Heart left ventricle (tissue), 16 donors: Measurements from ENCODE around the gene ADRB1. TPM values are rescaled to one million over a fixed set of nuclear protein-coding genes. Genes with fewer than 3 reads are reported as not detected.

Experiments used
- ATAC-seq, 4 donors: fragments of 200-7000 bp; cut with Tn5 transposase; one replicate each; pipeline ENCODE4 v1.9.1; 2020 to 2022; ENCODE audit warnings: moderate library complexity in 4 of 4, mild to moderate bottlenecking in 3 of 4, moderate number of reproducible peaks in 1 of 4
- DNase-seq, 5 donors: peaks; one replicate each; pipeline ENCODE4 v3.0.0-alpha.2; 2020
- H3K27ac ChIP-seq, 12 donors: fragments of 200-600 bp; sonication (generic) in 4 of 12; one replicate each; pipeline versions ENCODE4 v1.5.0 to v1.8.0; 2016 to 2022; ENCODE audit warnings: mild to moderate bottlenecking in 2 of 12
- H3K27me3 ChIP-seq, 9 donors: fragments of 200-600 bp; sonication (generic) in 2 of 9; one replicate each; pipeline versions ENCODE4 v1.5.1 to v1.8.0; 2016 to 2022; ENCODE audit warnings: mild to moderate bottlenecking in 3 of 9
- H3K36me3 ChIP-seq, 9 donors: fragments of 200-600 bp; sonication (generic) in 2 of 9; one replicate each; pipeline versions ENCODE4 v1.5.0 to v1.8.0; 2018 to 2022; ENCODE audit warnings: mild to moderate bottlenecking in 2 of 9
- H3K4me1 ChIP-seq, 12 donors: fragments of 200-600 bp; sonication (generic) in 4 of 12; one replicate each; pipeline versions ENCODE4 v1.5.0 to v1.8.0; 2016 to 2022; ENCODE audit warnings: mild to moderate bottlenecking in 3 of 12
- H3K4me3 ChIP-seq, 12 donors: fragments of 200-600 bp; sonication (generic) in 4 of 12; one replicate each; pipeline versions ENCODE4 v1.5.0 to v1.8.0; 2017 to 2022; ENCODE audit warnings: mild to moderate bottlenecking in 9 of 12, moderate library complexity in 4 of 12
- H3K9me3 ChIP-seq, 12 donors: fragments of 200-600 bp; sonication (generic) in 4 of 12; one replicate each; pipeline versions ENCODE4 v1.5.0 to v1.8.0; 2016 to 2022; ENCODE audit warnings: mild to moderate bottlenecking in 1 of 12
- CTCF ChIP-seq, 12 donors: fragments of 200-600 bp; sonication (generic) in 4 of 12; IDR thresholded peaks; one replicate each; pipeline versions ENCODE4 v1.5.0 to v1.8.0; 2018 to 2022; ENCODE audit warnings: antibody characterized with exemption in 12 of 12, mild to moderate bottlenecking in 5 of 12
- POLR2A ChIP-seq, 2 donors: fragments of 450-650 bp; IDR thresholded peaks; one replicate each; pipeline ENCODE4 v1.6.1; 2017; ENCODE audit warnings: antibody characterized with exemption in 2 of 2, mild to moderate bottlenecking in 2 of 2, moderate library complexity in 2 of 2
- WGBS, 4 donors: extraction: QIAGEN DNeasy Blood & Tissue Kit in 2 of 4; methylation state at CpG; one replicate each; pipeline versions ENCODE4 v1.1.5 to v1.1.7; 2013 to 2018; 5-methylcytosine and 5-hydroxymethylcytosine counted together
- intact Hi-C, 10 donors: fragments of 100-400 bp; cut with DNase I; formaldehyde crosslinking; loops; one replicate each; pipeline versions ENCODE4 v1.11.1 to v1.14.2; 2022
- polyA plus RNA-seq, 2 donors: library from polyadenylated mRNA; stranded (reverse); fragments of 200-250 nt; gene quantifications; one replicate each; pipeline ENCODE4 v1.2.3, GENCODE V29; 2013
- total RNA-seq, 9 donors: library from RNA; depleted of rRNA in 2 of 9; stranded (reverse); fragments of >200 nt in 2 of 9; fragmentation: NEBNext Ultra II Directional in 3 of 9; extraction: Animal tissue kit (Norgen Biotek cat#: 25700) in 3 of 9; gene quantifications; one replicate each; pipeline versions ENCODE4 v1.1.0 to v1.2.4, GENCODE V29; 2016 to 2023
- donor health status: ischemic (EF 13 %, LVEDD 7.1; RV severe dilation, severe dysfunction).
- donor health status: healthy with polysubstance abuse.
- donor health status: DM: no; HTN: yes; CAD: no.
- donor health status: DM: no; HTN: no; CAD: no.
- donor health status: ischemic (EF 25% LVEDD 6.9; RV normal size, moderate dysfunction).
- donor health status: ischemic (EF 25% LVEDD 5.7; RV mildly dilated, moderate dysfunction).
- donor health status: healthy.
- donor health status: DM: yes; HTN: yes; CAD: no.
- donor health status: ischemic (EF 35%, LVEDD 5.7; RV mildly dilated, moderate dysfunction).
- donor health status: nonischemic (EF 11% LVEDD 7.7; RV severe dilation, severe dysfunction).
- donor health status: DM: yes; HTN: yes; CAD: no.
- donor health status: PGD.
- donor health status: ischemic (EF 29% LVEDD 5.4; RV normal size, mild dysfunction).
- donor health status: nonischemic (EF 23%, LVEDD 6.1; RV moderate dilation, normal function).

The ADRB1 gene
- total and polyA plus RNA-seq, 11 donors: 7.3 to 115 (median 59.4) TPM

DNA sequence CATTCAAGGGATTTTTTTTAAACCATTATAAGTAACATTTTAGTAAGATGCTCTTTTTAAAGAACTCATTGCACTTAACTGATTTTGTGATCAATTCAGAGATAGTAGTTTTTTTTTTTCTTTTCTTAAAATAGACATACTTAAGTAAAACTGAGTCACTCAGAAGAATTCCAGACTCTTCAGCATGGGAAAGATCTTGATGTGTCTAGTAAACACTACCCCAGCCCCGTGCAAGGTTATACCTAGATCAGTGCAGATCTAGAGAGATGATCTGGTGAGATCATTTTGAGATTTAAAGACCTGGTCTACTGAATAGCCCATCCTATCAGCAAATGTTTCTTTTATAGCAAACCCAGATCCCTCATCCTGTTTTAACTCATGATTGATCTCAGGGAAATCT lies 8.6 kb downstream of the ADRB1 start:
- ATAC-seq (no peak), DNase-seq (no peak)
- intact Hi-C loops: no loop called here
- 49 to 70% (median 52%) methylated on average over 1 of the region's 1 CpG for WGBS, 4 donors
- no peaks in the 10 kb centered on the region for H3K9me3 ChIP-seq
- H3K36me3 ChIP-seq: no peaks in the 10 kb centered on the region
- peaks cover 0 to 29% (median 3%) of the 10 kb centered on the region in 12 donors for H3K4me1 ChIP-seq
- TF ChIP-seq POLR2A (IDR thresholded peaks at IDR 0.05) (no peak), CTCF (IDR thresholded peaks at IDR 0.05) (no peak)
- H3K27me3 ChIP-seq: peaks cover 0 to 24% (median 0%) of the 10 kb centered on the region in 9 donors
- H3K27ac ChIP-seq: peak overlapping the region in 1 of 12 donors; percentile 91
- H3K4me3 ChIP-seq: no peak overlapping the region

- ATAC-seq: no peak
- WGBS, 4 donors: 44 to 56% (median 48%) methylated on average over 4 of the region's 4 CpGs
- no peak for TF ChIP-seq POLR2A (IDR thresholded peaks at IDR 0.05)
- TF ChIP-seq CTCF (IDR thresholded peaks at IDR 0.05): no peak
- no peak for DNase-seq
- intact Hi-C loops: no loop called here
- no peaks in the 10 kb centered on the region for H3K36me3 ChIP-seq
- no peak overlapping the region for H3K4me3 ChIP-seq
- peaks cover 0 to 9% (median 0%) of the 10 kb centered on the region in 9 donors for H3K27me3 ChIP-seq
- no peaks in the 10 kb centered on the region for H3K9me3 ChIP-seq
- no peak overlapping the region for H3K27ac ChIP-seq
- peaks cover 0 to 45% (median 13%) of the 10 kb centered on the region in 12 donors for H3K4me1 ChIP-seq
These were observed 10.3 kb downstream of the ADRB1 start for GRCh38 chr10:114053946-114054345.

- Histone ChIP-seq H3K9me3 (no peaks in the 10 kb centered on the region), H3K36me3 (no peaks in the 10 kb centered on the region), H3K4me1 (peaks cover 0 to 43% (median 12%) of the 10 kb centered on the region in 12 donors), H3K27ac (peak overlapping the region in 8 of 12 donors; percentile 19 to 55 (median 36)), H3K27me3 (peaks cover 0 to 2% (median 0%) of the 10 kb centered on the region in 9 donors), H3K4me3 (no peak overlapping the region)
- intact Hi-C loops: no loop called here
- TF ChIP-seq CTCF (IDR thresholded peaks at IDR 0.05) (no peak), POLR2A (IDR thresholded peaks at IDR 0.05) (no peak)
- ATAC-seq (no peak), DNase-seq (no peak)
- WGBS, 4 donors: 66 to 79% (median 72%) methylated on average over 2 of the region's 2 CpGs
These were observed 14.2 kb downstream of the ADRB1 start for GRCh38 chr10:114057855-114058254.

GRCh38 chr10:114058297-114058696 lies 14.6 kb downstream of the ADRB1 start:
- no peaks in the 10 kb centered on the region for H3K9me3 ChIP-seq
- peak overlapping the region in 10 of 12 donors; percentile 1 to 55 (median 41) for H3K27ac ChIP-seq
- H3K36me3 ChIP-seq: no peaks in the 10 kb centered on the region
- ATAC-seq (peak; percentile 56 to 75 (median 68)), DNase-seq (no peak)
- intact Hi-C loops: no loop called here
- H3K4me3 ChIP-seq: no peak overlapping the region
- 22 to 33% (median 25%) methylated on average over 1 of the region's 1 CpG for WGBS, 4 donors
- no peaks in the 10 kb centered on the region for H3K27me3 ChIP-seq
- H3K4me1 ChIP-seq: peaks cover 0 to 48% (median 13%) of the 10 kb centered on the region in 12 donors
- TF ChIP-seq CTCF (IDR thresholded peaks at IDR 0.05): no peak
- no peak for TF ChIP-seq POLR2A (IDR thresholded peaks at IDR 0.05)
